IMR-90 (cell line): ENCODE measurements around the gene SLC7A4. TPM values are rescaled to one million over a fixed set of nuclear protein-coding genes. Genes with fewer than 3 reads are reported as not detected.

Experiments
- ATAC-seq: fragments of 200-7000 bp; cut with Tn5 transposase; 2 replicates; pipeline ENCODE4 v1.9.1; 2020; ENCODE audit warnings: low read depth, mild to moderate bottlenecking, moderate library complexity
- BruUV-seq: library from RNA; stranded (reverse); fragments of 400-500 nt; replicated peaks from 2 replicates; lab custom pipeline; 2021; lab: Mats Ljungman, UMichigan
- CTCF ChIA-PET: fragments of 300-600 bp; formaldehyde crosslinking; extraction: SDS; loops from one replicate; lab custom pipeline; 2021; ENCODE audit warnings: antibody characterized with exemption; lab: Yijun Ruan, JAX
- POLR2A ChIA-PET: fragments of 300-600 bp; sonication (Branson Sonifier 250); formaldehyde crosslinking; loops from one replicate; lab custom pipeline; 2022; ENCODE audit warnings: antibody characterized with exemption; ENCODE audit not compliant: unreplicated experiment; lab: Charles Lee
- DNase-seq: peaks from one replicate; pipeline ENCODE4 v3.0.0; 2013
- H2AFZ ChIP-seq: replicated peaks from 2 replicates; pipeline ENCODE3; 2013; ENCODE audit warnings: low read length, mild to moderate bottlenecking; ENCODE audit not compliant: poor library complexity
- H2AK5ac ChIP-seq: 2 replicates; pipeline ENCODE4 v1.6.1; 2013; ENCODE audit warnings: low read depth, low read length, inconsistent platforms
- H2AK9ac ChIP-seq: replicated peaks from 2 replicates; pipeline ENCODE3; 2013; ENCODE audit warnings: mild to moderate bottlenecking, low read depth, low read length, moderate library complexity; ENCODE audit not compliant: poor library complexity
- H2BK120ac ChIP-seq: 2 replicates; pipeline ENCODE4 v1.6.1; 2013; ENCODE audit warnings: low read depth, low read length, inconsistent platforms
- H2BK15ac ChIP-seq: 3 replicates; pipeline ENCODE4 v1.6.1; 2013; ENCODE audit warnings: low read depth, low read length, inconsistent platforms
- H2BK20ac ChIP-seq: 2 replicates; pipeline ENCODE4 v1.6.1; 2013; ENCODE audit warnings: low read depth, mild to moderate bottlenecking, inconsistent platforms, low read length, moderate library complexity
- H2BK5ac ChIP-seq: 2 replicates; pipeline ENCODE4 v1.6.1; 2013; ENCODE audit warnings: mild to moderate bottlenecking, low read depth, low read length, inconsistent platforms; ENCODE audit not compliant: poor library complexity, severe bottlenecking
- H3K14ac ChIP-seq: replicated peaks from 2 replicates; pipeline ENCODE4 v1.6.1; 2013; ENCODE audit warnings: low read depth, low read length, inconsistent platforms
- H3K18ac ChIP-seq: 2 replicates; pipeline ENCODE4 v1.6.1; 2013; ENCODE audit warnings: low read depth, low read length, control low read depth
- H3K23ac ChIP-seq: 2 replicates; pipeline ENCODE4 v1.6.1; 2013; ENCODE audit warnings: low read depth, low read length, inconsistent platforms
- H3K27ac ChIP-seq: 2 replicates; pipeline ENCODE4 v1.5.1; 2013; ENCODE audit warnings: mild to moderate bottlenecking, control low read depth, low read length; ENCODE audit not compliant: insufficient read depth
- H3K27me3 ChIP-seq: 2 replicates; pipeline ENCODE4 v1.6.1; 2013; ENCODE audit warnings: low read length; ENCODE audit not compliant: control insufficient read depth, insufficient read depth
- H3K36me3 ChIP-seq: 2 replicates; pipeline ENCODE4 v1.6.1; 2013; ENCODE audit warnings: low read length, mixed read lengths; ENCODE audit not compliant: control insufficient read depth, insufficient read depth
- H3K4ac ChIP-seq: 2 replicates; pipeline ENCODE4 v1.6.1; 2013; ENCODE audit warnings: low read depth, low read length, inconsistent platforms
- H3K4me1 ChIP-seq: 2 replicates; pipeline ENCODE4 v1.6.1; 2013; ENCODE audit warnings: low read length, mixed read lengths; ENCODE audit not compliant: control insufficient read depth, insufficient read depth
- H3K4me2 ChIP-seq: 2 replicates; pipeline ENCODE4 v1.6.1; 2013; ENCODE audit warnings: low read depth, mild to moderate bottlenecking, control low read depth, low read length, moderate library complexity
- H3K4me3 ChIP-seq: 2 replicates; pipeline ENCODE4 v1.5.1; 2013; ENCODE audit warnings: low read depth, mild to moderate bottlenecking, control low read depth, low read length, moderate library complexity; ENCODE audit not compliant: insufficient read depth
- H3K56ac ChIP-seq: 2 replicates; pipeline ENCODE4 v1.6.1; 2013; ENCODE audit warnings: low read length, inconsistent platforms; ENCODE audit not compliant: insufficient read depth; ENCODE audit errors: extremely low read depth
- H3K79me1 ChIP-seq, 2 experiments: 2 replicates each; pipeline ENCODE4 v1.6.1; 2013; ENCODE audit warnings: low read length in 2 of 2, inconsistent platforms in 1 of 2, low read depth in 1 of 2
- H3K9ac ChIP-seq: 2 replicates; pipeline ENCODE4 v1.6.1; 2013; ENCODE audit warnings: low read depth, low read length, control low read depth
- H3K9me1 ChIP-seq: 2 replicates; pipeline ENCODE4 v1.6.1; 2013; ENCODE audit warnings: low read length, inconsistent platforms; ENCODE audit not compliant: insufficient read depth
- H3K9me3 ChIP-seq: 2 replicates; pipeline ENCODE4 v1.6.1; 2013; ENCODE audit warnings: low read length; ENCODE audit not compliant: control insufficient read depth, insufficient read depth
- H4K20me1 ChIP-seq: 2 replicates; pipeline ENCODE4 v1.6.1; 2013; ENCODE audit warnings: low read length, inconsistent platforms; ENCODE audit not compliant: insufficient read depth
- H4K5ac ChIP-seq: 2 replicates; pipeline ENCODE4 v1.6.1; 2013; ENCODE audit warnings: mild to moderate bottlenecking, low read depth, low read length, control low read depth
- H4K8ac ChIP-seq, 2 experiments: 2 replicates each; pipeline ENCODE4 v1.6.1; 2013; ENCODE audit warnings: low read depth in 2 of 2, low read length in 2 of 2, control low read depth in 1 of 2, inconsistent platforms in 1 of 2
- H4K91ac ChIP-seq: 2 replicates; pipeline ENCODE4 v1.6.1; 2013; ENCODE audit warnings: low read depth, low read length, inconsistent platforms; ENCODE audit not compliant: insufficient read depth
- BHLHE40 ChIP-seq: fragments of 150-350 bp; IDR thresholded peaks from 2 replicates; pipeline ENCODE4 v1.6.1; 2016; ENCODE audit warnings: mild to moderate bottlenecking, low read depth, low read length
- CEBPB ChIP-seq: IDR thresholded peaks from 2 replicates; pipeline ENCODE4 v1.6.1; 2012; ENCODE audit warnings: low read depth, low read length, improper control_type of control experiment
- CHD1 ChIP-seq: IDR thresholded peaks from 2 replicates; pipeline ENCODE4 v1.6.1; 2012; ENCODE audit warnings: low read depth, low read length, improper control_type of control experiment
- FOS ChIP-seq: fragments of 150-350 bp; IDR thresholded peaks from 2 replicates; pipeline ENCODE4 v1.6.1; 2016; ENCODE audit warnings: low read depth, low read length
- MAFK ChIP-seq: IDR thresholded peaks from 2 replicates; pipeline ENCODE4 v1.6.1; 2012; ENCODE audit warnings: low read depth, low read length, improper control_type of control experiment
- MAZ ChIP-seq: IDR thresholded peaks from 2 replicates; pipeline ENCODE4 v1.6.1; 2012; ENCODE audit warnings: low read depth, mild to moderate bottlenecking, low read length, improper control_type of control experiment, moderate library complexity, borderline replicate concordance
- MXI1 ChIP-seq: IDR thresholded peaks from 2 replicates; pipeline ENCODE4 v1.6.1; 2012; ENCODE audit warnings: low read depth, mild to moderate bottlenecking, low read length, moderate library complexity, borderline replicate concordance
- NFE2L2 ChIP-seq: fragments of 150-350 bp; IDR thresholded peaks from 2 replicates; pipeline ENCODE4 v1.6.1; 2016; ENCODE audit warnings: low read depth, mild to moderate bottlenecking, low read length
- POLR2A ChIP-seq: IDR thresholded peaks from 2 replicates; pipeline ENCODE4 v1.6.1; 2012; ENCODE audit warnings: mild to moderate bottlenecking, low read depth, low read length
- RAD21 ChIP-seq: IDR thresholded peaks from 2 replicates; pipeline ENCODE4 v1.6.1; 2012; ENCODE audit warnings: low read length, improper control_type of control experiment
- RCOR1 ChIP-seq: IDR thresholded peaks from 2 replicates; pipeline ENCODE4 v1.6.1; 2012; ENCODE audit warnings: mild to moderate bottlenecking, low read length, improper control_type of control experiment; ENCODE audit not compliant: insufficient replicate concordance
- RFX5 ChIP-seq: IDR thresholded peaks from 2 replicates; pipeline ENCODE4 v1.8.0; 2012; ENCODE audit warnings: low read depth, mild to moderate bottlenecking, low read length, moderate library complexity
- SMC3 ChIP-seq: fragments of 150-350 bp; IDR thresholded peaks from 2 replicates; pipeline ENCODE4 v1.6.1; 2016; ENCODE audit warnings: low read depth, mild to moderate bottlenecking, antibody characterized with exemption, low read length, moderate library complexity
- WGBS, 2 experiments: methylation state at CpG; one replicate each; pipeline versions ENCODE4 v1.1.5 to v1.1.7; 2013; ENCODE audit warnings: missing lambda C conversion rate in 2 of 2; ENCODE audit not compliant: insufficient read length in 1 of 2; ENCODE audit errors: extremely low coverage in 2 of 2; 5-methylcytosine and 5-hydroxymethylcytosine counted together
- dilution Hi-C: fragments of 300-500 bp; cut with HindIII; formaldehyde crosslinking; loops from one replicate; pipeline ENCODE4 v1.14.3; 2018; ENCODE audit warnings: low sequenced_read_pairs; ENCODE audit not compliant: unreplicated experiment
- in situ Hi-C: fragments of 300-500 bp; cut with MboI; formaldehyde crosslinking; loops from 3 replicates; pipeline ENCODE4 v1.14.3; 2019; ENCODE audit warnings: low sequenced_read_pairs, inconsistent platforms, mixed read lengths
- intact Hi-C: fragments of 100-400 bp; cut with micrococcal nuclease; formaldehyde crosslinking; loops from 2 replicates; pipeline ENCODE4 v1.10.0; 2022
- polyA plus RNA-seq, 3 experiments: library from polyadenylated mRNA; depleted of rRNA; stranded (reverse); fragments of >200 nt; gene quantifications; 2 replicates each; pipeline ENCODE4 v1.2.3, GENCODE V29; 2012; ENCODE audit warnings: low replicate concordance in 1 of 3
- total RNA-seq: library from RNA; depleted of rRNA; stranded (reverse); fragments of >200 nt; gene quantifications from 2 replicates; pipeline ENCODE4 v1.2.3, GENCODE V29; 2012
- TF ChIP-seq, protein P1 (sequence below): fragments of 150-350 bp; IDR thresholded peaks from 2 replicates; pipeline ENCODE4 v1.6.1; 2016; ENCODE audit warnings: low read depth, mild to moderate bottlenecking, low read length, moderate library complexity, borderline replicate concordance
- TF ChIP-seq, protein P2 (sequence below): fragments of 150-350 bp; IDR thresholded peaks from 2 replicates; pipeline ENCODE4 v1.6.1; 2017; ENCODE audit warnings: mild to moderate bottlenecking, antibody characterized with exemption, low read length, low read depth
- TF ChIP-seq, protein P3 (sequence below): conservative IDR thresholded peaks from 2 replicates; pipeline ENCODE4 v1.5.1; 2012; ENCODE audit warnings: mild to moderate bottlenecking, low read depth, low read length, improper control_type of control experiment

SLC7A4 gene
- total and polyA plus RNA-seq, 2 of the 4 experiments (the other 2 are of a cell fraction) = 0.03 TPM; not detected in 1

DNA sequence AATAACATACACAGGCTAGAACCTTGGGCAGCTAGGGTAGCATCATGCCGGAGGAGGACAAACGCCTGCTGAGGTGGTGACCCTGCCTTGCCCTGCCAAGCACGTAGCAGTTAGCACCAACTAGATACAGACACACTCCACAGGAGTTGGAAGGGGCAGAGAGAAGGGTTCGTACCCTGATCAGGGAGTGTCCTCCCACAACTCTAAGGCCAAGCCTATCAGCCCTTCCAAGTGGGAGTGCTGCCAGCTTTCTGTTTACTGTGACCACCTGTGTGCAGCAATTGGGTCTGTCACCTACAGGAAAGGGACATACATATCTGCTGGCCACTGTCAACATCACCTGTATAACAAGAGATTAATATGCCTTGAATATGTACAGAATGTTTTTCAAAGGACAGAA lies 28.6 kb downstream of the SLC7A4 start:
- WGBS, 2 experiments = no CpG with 5 or more reads among the region's 4 CpGs
- intact Hi-C loops (no loop called here), in situ Hi-C loops (no loop called here), dilution Hi-C loops (no loop called here)
- no peak for DNase-seq
- Histone ChIP-seq H3K36me3 (peaks cover 13% of the 10 kb centered on the region; the same call in 1 of the 2 replicates), H2BK20ac (no peak overlapping the region), H3K56ac (no peak overlapping the region), H3K27ac (no peak overlapping the region), H2BK15ac (no peak overlapping the region), H4K5ac (no peak overlapping the region), H4K91ac (no peak overlapping the region; the same call in 1 of the 2 replicates), H3K23ac (no peak overlapping the region), H3K4me3 (no peak overlapping the region), H3K4me2 (0 out of 2 replicates have a peak overlapping the region, but pooled peaks have one; percentile 19), H3K9me3 (no peaks in the 10 kb centered on the region), H3K4me1 (peaks cover 15% of the 10 kb centered on the region), H3K9ac (no peak overlapping the region), H3K27me3 (no peaks in the 10 kb centered on the region), H4K20me1 (peaks cover 9% of the 10 kb centered on the region; the same call in 1 of the 2 replicates), H2AK5ac (peak overlapping the region; percentile 88; the same call in 1 of the 2 replicates), H2AK9ac (peak overlapping the region; percentile 73), H3K79me1 (peaks cover 19 to 41% of the 10 kb centered on the region in 2 experiments), H2BK5ac (no peak overlapping the region), H4K8ac (0 out of 4 replicates have a peak overlapping the region, but pooled peaks of 1 of the 2 experiments have one; percentile 24), H3K9me1 (peaks cover 13% of the 10 kb centered on the region), H2BK120ac (no peak overlapping the region), H2AFZ (no peak overlapping the region), H3K4ac (no peak overlapping the region), H3K14ac (no peak overlapping the region), H3K18ac (no peak overlapping the region)
- ChIA-PET CTCF (no interaction called here), POLR2A (no interaction called here)
- no peak for ATAC-seq
- BruUV-seq = no TSS peak
- TF ChIP-seq, protein P1, sequence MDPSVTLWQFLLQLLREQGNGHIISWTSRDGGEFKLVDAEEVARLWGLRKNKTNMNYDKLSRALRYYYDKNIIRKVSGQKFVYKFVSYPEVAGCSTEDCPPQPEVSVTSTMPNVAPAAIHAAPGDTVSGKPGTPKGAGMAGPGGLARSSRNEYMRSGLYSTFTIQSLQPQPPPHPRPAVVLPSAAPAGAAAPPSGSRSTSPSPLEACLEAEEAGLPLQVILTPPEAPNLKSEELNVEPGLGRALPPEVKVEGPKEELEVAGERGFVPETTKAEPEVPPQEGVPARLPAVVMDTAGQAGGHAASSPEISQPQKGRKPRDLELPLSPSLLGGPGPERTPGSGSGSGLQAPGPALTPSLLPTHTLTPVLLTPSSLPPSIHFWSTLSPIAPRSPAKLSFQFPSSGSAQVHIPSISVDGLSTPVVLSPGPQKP = no peak
- TF ChIP-seq CEBPB (no peak), MAZ (no peak), RAD21 (no peak), MAFK (no peak), CHD1 (no peak), SMC3 (no peak), RFX5 (no peak), NFE2L2 (no peak), RCOR1 (no peak), MXI1 (no peak), BHLHE40 (no peak), POLR2A (no peak), FOS (no peak)
- TF ChIP-seq, protein P2, sequence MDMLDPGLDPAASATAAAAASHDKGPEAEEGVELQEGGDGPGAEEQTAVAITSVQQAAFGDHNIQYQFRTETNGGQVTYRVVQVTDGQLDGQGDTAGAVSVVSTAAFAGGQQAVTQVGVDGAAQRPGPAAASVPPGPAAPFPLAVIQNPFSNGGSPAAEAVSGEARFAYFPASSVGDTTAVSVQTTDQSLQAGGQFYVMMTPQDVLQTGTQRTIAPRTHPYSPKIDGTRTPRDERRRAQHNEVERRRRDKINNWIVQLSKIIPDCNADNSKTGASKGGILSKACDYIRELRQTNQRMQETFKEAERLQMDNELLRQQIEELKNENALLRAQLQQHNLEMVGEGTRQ = no peak
- TF ChIP-seq, protein P3, sequence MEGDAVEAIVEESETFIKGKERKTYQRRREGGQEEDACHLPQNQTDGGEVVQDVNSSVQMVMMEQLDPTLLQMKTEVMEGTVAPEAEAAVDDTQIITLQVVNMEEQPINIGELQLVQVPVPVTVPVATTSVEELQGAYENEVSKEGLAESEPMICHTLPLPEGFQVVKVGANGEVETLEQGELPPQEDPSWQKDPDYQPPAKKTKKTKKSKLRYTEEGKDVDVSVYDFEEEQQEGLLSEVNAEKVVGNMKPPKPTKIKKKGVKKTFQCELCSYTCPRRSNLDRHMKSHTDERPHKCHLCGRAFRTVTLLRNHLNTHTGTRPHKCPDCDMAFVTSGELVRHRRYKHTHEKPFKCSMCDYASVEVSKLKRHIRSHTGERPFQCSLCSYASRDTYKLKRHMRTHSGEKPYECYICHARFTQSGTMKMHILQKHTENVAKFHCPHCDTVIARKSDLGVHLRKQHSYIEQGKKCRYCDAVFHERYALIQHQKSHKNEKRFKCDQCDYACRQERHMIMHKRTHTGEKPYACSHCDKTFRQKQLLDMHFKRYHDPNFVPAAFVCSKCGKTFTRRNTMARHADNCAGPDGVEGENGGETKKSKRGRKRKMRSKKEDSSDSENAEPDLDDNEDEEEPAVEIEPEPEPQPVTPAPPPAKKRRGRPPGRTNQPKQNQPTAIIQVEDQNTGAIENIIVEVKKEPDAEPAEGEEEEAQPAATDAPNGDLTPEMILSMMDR = no peak
